ENCODE results near the gene C1orf87. TPM values are rescaled to one million over a fixed set of nuclear protein-coding genes. Genes with fewer than 3 reads are reported as not detected.

Gene C1orf87
- total and polyA plus RNA-seq, 4 donors: not detected

DNA sequence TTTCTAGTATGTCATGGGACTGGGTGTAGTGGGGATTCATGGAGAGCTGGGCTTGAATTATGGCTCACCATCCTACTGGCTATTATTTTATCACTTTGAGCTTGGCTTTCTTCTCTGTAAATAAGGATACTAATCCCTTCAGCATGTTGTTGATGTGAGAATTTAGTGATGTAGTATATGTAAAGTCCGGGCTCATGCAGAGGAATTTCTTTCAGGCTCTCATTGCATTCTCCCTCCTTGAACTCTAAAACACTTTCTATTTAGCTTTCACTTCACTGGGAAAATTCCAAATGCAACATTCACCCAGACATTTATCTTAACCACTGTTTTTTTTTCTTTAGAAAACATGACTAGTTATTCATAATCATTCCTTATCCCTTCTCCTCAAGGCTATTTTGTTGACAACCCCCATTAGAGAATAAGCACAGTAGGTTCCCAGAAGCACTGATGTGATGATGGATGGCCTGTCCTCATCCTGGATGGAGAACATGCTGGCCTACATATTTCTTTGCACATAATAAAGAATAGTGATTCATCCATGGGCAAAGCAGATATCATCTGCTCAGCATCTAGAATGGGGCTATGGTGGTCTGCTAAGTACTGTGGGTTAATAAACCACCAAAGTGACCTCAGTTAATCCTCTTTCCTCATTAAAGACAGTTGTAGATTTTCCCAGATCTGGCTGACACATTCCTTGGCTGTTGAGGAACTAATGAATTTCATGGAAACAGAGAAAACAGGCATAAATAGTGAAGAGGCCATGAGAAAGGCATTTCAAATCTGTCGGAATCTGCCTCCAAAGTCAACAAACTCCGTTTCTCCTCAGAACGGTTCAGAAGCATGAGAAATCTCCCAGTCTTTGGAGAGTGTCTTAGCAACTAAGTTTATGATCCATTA is 79.0 kb downstream of the C1orf87 start:
- no peak overlapping the region for H3K4me3 ChIP-seq (ENCODE audit: low read depth in 1 of 3, low read length in 3 of 3)
- TF ChIP-seq NR2F2 (IDR thresholded peaks at IDR 0.05): no peak
- TF ChIP-seq, protein P1, sequence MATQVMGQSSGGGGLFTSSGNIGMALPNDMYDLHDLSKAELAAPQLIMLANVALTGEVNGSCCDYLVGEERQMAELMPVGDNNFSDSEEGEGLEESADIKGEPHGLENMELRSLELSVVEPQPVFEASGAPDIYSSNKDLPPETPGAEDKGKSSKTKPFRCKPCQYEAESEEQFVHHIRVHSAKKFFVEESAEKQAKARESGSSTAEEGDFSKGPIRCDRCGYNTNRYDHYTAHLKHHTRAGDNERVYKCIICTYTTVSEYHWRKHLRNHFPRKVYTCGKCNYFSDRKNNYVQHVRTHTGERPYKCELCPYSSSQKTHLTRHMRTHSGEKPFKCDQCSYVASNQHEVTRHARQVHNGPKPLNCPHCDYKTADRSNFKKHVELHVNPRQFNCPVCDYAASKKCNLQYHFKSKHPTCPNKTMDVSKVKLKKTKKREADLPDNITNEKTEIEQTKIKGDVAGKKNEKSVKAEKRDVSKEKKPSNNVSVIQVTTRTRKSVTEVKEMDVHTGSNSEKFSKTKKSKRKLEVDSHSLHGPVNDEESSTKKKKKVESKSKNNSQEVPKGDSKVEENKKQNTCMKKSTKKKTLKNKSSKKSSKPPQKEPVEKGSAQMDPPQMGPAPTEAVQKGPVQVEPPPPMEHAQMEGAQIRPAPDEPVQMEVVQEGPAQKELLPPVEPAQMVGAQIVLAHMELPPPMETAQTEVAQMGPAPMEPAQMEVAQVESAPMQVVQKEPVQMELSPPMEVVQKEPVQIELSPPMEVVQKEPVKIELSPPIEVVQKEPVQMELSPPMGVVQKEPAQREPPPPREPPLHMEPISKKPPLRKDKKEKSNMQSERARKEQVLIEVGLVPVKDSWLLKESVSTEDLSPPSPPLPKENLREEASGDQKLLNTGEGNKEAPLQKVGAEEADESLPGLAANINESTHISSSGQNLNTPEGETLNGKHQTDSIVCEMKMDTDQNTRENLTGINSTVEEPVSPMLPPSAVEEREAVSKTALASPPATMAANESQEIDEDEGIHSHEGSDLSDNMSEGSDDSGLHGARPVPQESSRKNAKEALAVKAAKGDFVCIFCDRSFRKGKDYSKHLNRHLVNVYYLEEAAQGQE (IDR thresholded peaks at IDR 0.05): no peak
- TF ChIP-seq FOXA1 (IDR thresholded peaks at IDR 0.05): no peak
- TF ChIP-seq TAF1 (conservative IDR thresholded peaks at IDR 0.05): no peak
- TF ChIP-seq, protein P2, sequence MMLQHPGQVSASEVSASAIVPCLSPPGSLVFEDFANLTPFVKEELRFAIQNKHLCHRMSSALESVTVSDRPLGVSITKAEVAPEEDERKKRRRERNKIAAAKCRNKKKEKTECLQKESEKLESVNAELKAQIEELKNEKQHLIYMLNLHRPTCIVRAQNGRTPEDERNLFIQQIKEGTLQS (IDR thresholded peaks at IDR 0.05): no peak
- TF ChIP-seq, protein P3, sequence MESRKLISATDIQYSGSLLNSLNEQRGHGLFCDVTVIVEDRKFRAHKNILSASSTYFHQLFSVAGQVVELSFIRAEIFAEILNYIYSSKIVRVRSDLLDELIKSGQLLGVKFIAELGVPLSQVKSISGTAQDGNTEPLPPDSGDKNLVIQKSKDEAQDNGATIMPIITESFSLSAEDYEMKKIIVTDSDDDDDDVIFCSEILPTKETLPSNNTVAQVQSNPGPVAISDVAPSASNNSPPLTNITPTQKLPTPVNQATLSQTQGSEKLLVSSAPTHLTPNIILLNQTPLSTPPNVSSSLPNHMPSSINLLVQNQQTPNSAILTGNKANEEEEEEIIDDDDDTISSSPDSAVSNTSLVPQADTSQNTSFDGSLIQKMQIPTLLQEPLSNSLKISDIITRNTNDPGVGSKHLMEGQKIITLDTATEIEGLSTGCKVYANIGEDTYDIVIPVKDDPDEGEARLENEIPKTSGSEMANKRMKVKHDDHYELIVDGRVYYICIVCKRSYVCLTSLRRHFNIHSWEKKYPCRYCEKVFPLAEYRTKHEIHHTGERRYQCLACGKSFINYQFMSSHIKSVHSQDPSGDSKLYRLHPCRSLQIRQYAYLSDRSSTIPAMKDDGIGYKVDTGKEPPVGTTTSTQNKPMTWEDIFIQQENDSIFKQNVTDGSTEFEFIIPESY (IDR thresholded peaks at IDR 0.05): no peak
- WGBS: 75% methylated on average over 4 of the region's 4 CpGs
- H3K36me3 ChIP-seq (ENCODE audit: control insufficient read depth in 4 of 4, insufficient read depth in 3 of 4, low read depth in 1 of 4, low read length in 3 of 4): no peaks in the 10 kb centered on the region
- peaks cover 0 to 3% (median 0%) of the 10 kb centered on the region in 4 donors for H3K27me3 ChIP-seq (ENCODE audit: control insufficient read depth in 4 of 4, insufficient read depth in 4 of 4, low read length in 3 of 4)
- no peak overlapping the region for H3K9ac ChIP-seq (ENCODE audit: low read depth in 1 of 2, low read length in 2 of 2)
- no peaks in the 10 kb centered on the region for H3K4me1 ChIP-seq (ENCODE audit: control insufficient read depth in 4 of 4, insufficient read depth in 4 of 4, low read length in 3 of 4)
- no peak overlapping the region for H3K27ac ChIP-seq (ENCODE audit: low read depth in 1 of 2, low read length in 2 of 2)
- no peak for DNase-seq (ENCODE audit: low spot score)
- no peaks in the 10 kb centered on the region for H3K9me3 ChIP-seq (ENCODE audit: control insufficient read depth in 4 of 4, low read length in 3 of 4)

DNA sequence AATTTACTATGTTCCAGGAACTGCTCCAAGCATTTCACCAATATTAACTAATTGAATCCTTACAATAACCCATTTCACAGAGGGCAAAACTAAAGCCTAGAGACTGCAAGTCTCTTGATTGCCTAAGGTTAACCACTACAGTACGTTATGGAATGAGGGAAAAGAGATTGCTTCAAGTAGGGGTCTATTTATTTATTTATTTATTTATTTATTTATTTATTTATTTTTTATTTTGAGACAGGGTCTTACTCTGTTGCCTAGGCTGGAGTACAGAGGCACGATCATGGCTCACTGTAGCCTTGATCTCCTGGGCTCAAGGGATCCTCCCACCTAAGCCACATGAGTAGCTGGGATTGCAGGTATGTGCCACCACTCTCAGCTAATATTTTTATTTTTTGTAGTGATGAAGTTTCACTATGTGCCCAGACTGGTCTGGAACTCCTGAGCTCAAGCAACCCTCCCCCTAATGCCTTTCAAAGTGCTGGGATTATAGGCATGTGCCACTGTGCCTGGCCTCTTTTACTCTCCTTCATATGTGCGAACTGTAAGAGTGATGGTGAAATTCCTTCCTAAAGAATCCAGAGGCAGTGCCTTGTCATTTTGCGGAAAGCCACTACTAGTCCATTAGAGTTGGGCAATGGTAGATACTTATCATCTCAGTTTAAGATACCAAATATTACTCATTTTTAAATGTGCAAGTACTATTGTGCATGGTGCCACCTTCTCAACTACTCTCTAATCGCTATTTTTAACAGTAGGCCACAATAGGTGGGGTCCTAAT is 81.3 kb downstream of the C1orf87 start:
- DNase-seq (ENCODE audit: low spot score): no peak
- no peaks in the 10 kb centered on the region for H3K36me3 ChIP-seq (ENCODE audit: control insufficient read depth in 4 of 4, insufficient read depth in 3 of 4, low read depth in 1 of 4, low read length in 3 of 4)
- no peak overlapping the region for H3K4me3 ChIP-seq (ENCODE audit: low read depth in 1 of 3, low read length in 3 of 3)
- H3K27me3 ChIP-seq (ENCODE audit: control insufficient read depth in 4 of 4, insufficient read depth in 4 of 4, low read length in 3 of 4): peaks cover 0 to 3% (median 0%) of the 10 kb centered on the region in 4 donors
- no peak overlapping the region for H3K27ac ChIP-seq (ENCODE audit: low read depth in 1 of 2, low read length in 2 of 2)
- TF ChIP-seq JUND (IDR thresholded peaks at IDR 0.05) (no peak), RXRA (IDR thresholded peaks at IDR 0.05) (no peak), HNF4G (IDR thresholded peaks at IDR 0.05) (no peak)
- TF ChIP-seq, protein P1 (IDR thresholded peaks at IDR 0.05): no peak
- TF ChIP-seq, protein P4, sequence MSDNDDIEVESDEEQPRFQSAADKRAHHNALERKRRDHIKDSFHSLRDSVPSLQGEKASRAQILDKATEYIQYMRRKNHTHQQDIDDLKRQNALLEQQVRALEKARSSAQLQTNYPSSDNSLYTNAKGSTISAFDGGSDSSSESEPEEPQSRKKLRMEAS (IDR thresholded peaks at IDR 0.05): no peak
- TF ChIP-seq, protein P5, sequence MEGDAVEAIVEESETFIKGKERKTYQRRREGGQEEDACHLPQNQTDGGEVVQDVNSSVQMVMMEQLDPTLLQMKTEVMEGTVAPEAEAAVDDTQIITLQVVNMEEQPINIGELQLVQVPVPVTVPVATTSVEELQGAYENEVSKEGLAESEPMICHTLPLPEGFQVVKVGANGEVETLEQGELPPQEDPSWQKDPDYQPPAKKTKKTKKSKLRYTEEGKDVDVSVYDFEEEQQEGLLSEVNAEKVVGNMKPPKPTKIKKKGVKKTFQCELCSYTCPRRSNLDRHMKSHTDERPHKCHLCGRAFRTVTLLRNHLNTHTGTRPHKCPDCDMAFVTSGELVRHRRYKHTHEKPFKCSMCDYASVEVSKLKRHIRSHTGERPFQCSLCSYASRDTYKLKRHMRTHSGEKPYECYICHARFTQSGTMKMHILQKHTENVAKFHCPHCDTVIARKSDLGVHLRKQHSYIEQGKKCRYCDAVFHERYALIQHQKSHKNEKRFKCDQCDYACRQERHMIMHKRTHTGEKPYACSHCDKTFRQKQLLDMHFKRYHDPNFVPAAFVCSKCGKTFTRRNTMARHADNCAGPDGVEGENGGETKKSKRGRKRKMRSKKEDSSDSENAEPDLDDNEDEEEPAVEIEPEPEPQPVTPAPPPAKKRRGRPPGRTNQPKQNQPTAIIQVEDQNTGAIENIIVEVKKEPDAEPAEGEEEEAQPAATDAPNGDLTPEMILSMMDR (IDR thresholded peaks at IDR 0.05; ENCODE audit: low read depth, low read length, missing input control): no peak
- H3K9me3 ChIP-seq (ENCODE audit: control insufficient read depth in 4 of 4, low read length in 3 of 4): no peaks in the 10 kb centered on the region
- no peak overlapping the region for H3K9ac ChIP-seq (ENCODE audit: low read depth in 1 of 2, low read length in 2 of 2)
- WGBS: 75% methylated on average over 5 of the region's 5 CpGs
- no peaks in the 10 kb centered on the region for H3K4me1 ChIP-seq (ENCODE audit: control insufficient read depth in 4 of 4, insufficient read depth in 4 of 4, low read length in 3 of 4)
